ENCODE results near the gene ZPLD1.

DNA sequence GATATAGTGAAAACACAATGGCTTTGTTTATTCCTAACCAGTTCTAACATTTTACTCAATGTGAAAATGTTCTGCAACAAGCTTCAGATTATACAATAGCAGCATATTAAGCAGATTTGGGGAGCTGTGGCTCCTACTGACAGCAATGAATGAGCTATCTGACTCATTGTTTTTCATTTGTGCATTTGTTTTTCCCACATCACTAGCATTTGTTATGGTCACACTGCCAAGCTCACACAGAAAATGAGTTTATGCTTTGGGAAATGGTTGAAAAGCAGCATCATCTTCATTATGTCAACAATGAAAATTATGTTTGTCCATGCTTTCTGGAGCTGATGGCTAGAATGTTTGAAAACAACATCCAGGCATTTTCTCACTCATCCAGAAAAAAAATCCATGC lies 53.5 kb downstream of the ZPLD1 start:
- TF ChIP-seq, protein P1, sequence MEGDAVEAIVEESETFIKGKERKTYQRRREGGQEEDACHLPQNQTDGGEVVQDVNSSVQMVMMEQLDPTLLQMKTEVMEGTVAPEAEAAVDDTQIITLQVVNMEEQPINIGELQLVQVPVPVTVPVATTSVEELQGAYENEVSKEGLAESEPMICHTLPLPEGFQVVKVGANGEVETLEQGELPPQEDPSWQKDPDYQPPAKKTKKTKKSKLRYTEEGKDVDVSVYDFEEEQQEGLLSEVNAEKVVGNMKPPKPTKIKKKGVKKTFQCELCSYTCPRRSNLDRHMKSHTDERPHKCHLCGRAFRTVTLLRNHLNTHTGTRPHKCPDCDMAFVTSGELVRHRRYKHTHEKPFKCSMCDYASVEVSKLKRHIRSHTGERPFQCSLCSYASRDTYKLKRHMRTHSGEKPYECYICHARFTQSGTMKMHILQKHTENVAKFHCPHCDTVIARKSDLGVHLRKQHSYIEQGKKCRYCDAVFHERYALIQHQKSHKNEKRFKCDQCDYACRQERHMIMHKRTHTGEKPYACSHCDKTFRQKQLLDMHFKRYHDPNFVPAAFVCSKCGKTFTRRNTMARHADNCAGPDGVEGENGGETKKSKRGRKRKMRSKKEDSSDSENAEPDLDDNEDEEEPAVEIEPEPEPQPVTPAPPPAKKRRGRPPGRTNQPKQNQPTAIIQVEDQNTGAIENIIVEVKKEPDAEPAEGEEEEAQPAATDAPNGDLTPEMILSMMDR (IDR thresholded peaks at IDR 0.05; ENCODE audit: low read length) = no peak
- TF ChIP-seq EZH2 (IDR thresholded peaks at IDR 0.05; ENCODE audit: borderline replicate concordance, low read length) = no peak

Data from OCI-LY1 (cell line).